Hepatocyte (in vitro differentiated cells): ENCODE data around the gene SH3BP2. TPM values are rescaled to one million over a fixed set of nuclear protein-coding genes. Genes with fewer than 3 reads are reported as not detected.
"Not testable (repeated sequence)": the region's sequence is repeated elsewhere in the genome, so short reads cannot be mapped to it uniquely, and the experiment has no call there.

Experiments used
- DNase-seq: peaks from one replicate; pipeline ENCODE4 v3.0.0-alpha.2; 2016; ENCODE audit warnings: low spot score
- H2AFZ ChIP-seq: fragments of 200-600 bp; sonication (generic); 2 replicates; pipeline ENCODE4 v1.6.0; 2016; ENCODE audit warnings: antibody characterized with exemption, mild to moderate bottlenecking
- H3K27ac ChIP-seq: fragments of 200-600 bp; sonication (generic); 2 replicates; pipeline ENCODE4 v1.5.1; 2016; ENCODE audit warnings: mild to moderate bottlenecking
- H3K27me3 ChIP-seq: fragments of 200-600 bp; sonication (generic); 2 replicates; pipeline ENCODE4 v1.6.1; 2016
- H3K36me3 ChIP-seq: fragments of 200-600 bp; sonication (generic); replicated peaks from 2 replicates; pipeline ENCODE4 v1.5.1; 2016; ENCODE audit warnings: low read depth; ENCODE audit not compliant: insufficient read depth
- H3K4me1 ChIP-seq: fragments of 200-600 bp; sonication (generic); 2 replicates; pipeline ENCODE4 v1.5.1; 2016; ENCODE audit warnings: mild to moderate bottlenecking, moderate library complexity; ENCODE audit not compliant: insufficient read depth
- H3K4me2 ChIP-seq: fragments of 200-600 bp; sonication (generic); 2 replicates; pipeline ENCODE4 v1.6.0; 2016
- H3K4me3 ChIP-seq: fragments of 200-600 bp; sonication (generic); 2 replicates; pipeline ENCODE4 v1.5.1; 2016; ENCODE audit warnings: mild to moderate bottlenecking
- H3K79me2 ChIP-seq: fragments of 200-600 bp; sonication (generic); 2 replicates; pipeline ENCODE4 v1.6.0; 2017; ENCODE audit warnings: mild to moderate bottlenecking
- H3K9me2 ChIP-seq: fragments of 200-600 bp; sonication (generic); replicated peaks from 2 replicates; pipeline ENCODE4 v1.6.0; 2017; ENCODE audit warnings: mild to moderate bottlenecking; ENCODE audit not compliant: insufficient read depth
- H3K9me3 ChIP-seq: fragments of 200-600 bp; sonication (generic); 2 replicates; pipeline ENCODE4 v1.5.1; 2016; ENCODE audit warnings: low read depth, mild to moderate bottlenecking
- H4K20me1 ChIP-seq: fragments of 200-600 bp; sonication (generic); 2 replicates; pipeline ENCODE4 v1.6.0; 2016; ENCODE audit warnings: mild to moderate bottlenecking; ENCODE audit not compliant: insufficient read depth, poor library complexity, severe bottlenecking
- EZH2 ChIP-seq: fragments of 200-600 bp; sonication (generic); IDR thresholded peaks from 2 replicates; pipeline ENCODE4 v1.6.1; 2016; ENCODE audit warnings: antibody characterized with exemption, mild to moderate bottlenecking, borderline replicate concordance
- EZH2phosphoT487 ChIP-seq: fragments of 200-600 bp; sonication (generic); IDR thresholded peaks from one replicate; pipeline ENCODE4 v1.6.1; 2018; ENCODE audit warnings: antibody characterized with exemption, mild to moderate bottlenecking, low read depth, moderate library complexity; ENCODE audit not compliant: unreplicated experiment, severe bottlenecking
- WGBS: methylation state at CpG from one replicate; pipeline ENCODE4 v1.1.6; 2016; ENCODE audit warnings: low lambda C conversion rate; ENCODE audit errors: missing lambda C conversion rate; 5-methylcytosine and 5-hydroxymethylcytosine counted together
- polyA plus RNA-seq: library from polyadenylated mRNA; unstranded; fragments of >200 nt; fragmentation: Nextera tagmentation; extraction: Ambion mirVana; gene quantifications from 2 replicates; pipeline ENCODE4 v1.2.1, GENCODE V29; 2016
- total RNA-seq: library from RNA; depleted of rRNA; stranded (reverse); fragments of >200 nt; gene quantifications from 2 replicates; pipeline ENCODE4 v1.2.3, GENCODE V29; 2014
- TF ChIP-seq, protein P1 (sequence below): fragments of 200-600 bp; sonication (generic); IDR thresholded peaks from 2 replicates; pipeline ENCODE4 v1.5.1; 2016; ENCODE audit warnings: antibody characterized with exemption, mild to moderate bottlenecking; ENCODE audit not compliant: poor library complexity

SH3BP2 gene
- total and polyA plus RNA-seq, 2 experiments from 2014 or later = 24.3 to 25.7 TPM

DNA sequence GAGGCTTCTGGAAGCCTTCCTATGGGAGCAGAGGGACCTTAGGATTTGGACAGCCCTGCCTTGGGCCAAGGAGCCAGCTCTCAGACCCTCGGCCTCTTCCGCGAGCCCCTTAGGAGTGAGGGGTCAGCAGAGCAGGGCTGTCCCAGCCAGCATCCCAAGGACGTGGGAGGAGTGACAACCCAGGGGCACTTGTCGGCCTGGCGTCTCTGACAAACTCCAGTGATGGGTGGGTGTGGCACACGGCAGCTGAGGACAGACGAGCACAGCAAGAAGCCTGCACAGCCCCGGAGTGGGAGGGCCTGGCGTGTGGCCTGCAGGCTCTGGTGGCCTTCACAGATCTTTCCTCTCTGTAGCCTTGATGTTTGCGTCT is 25.2 kb upstream of the SH3BP2 start:
- 62% methylated on average over 11 of the region's 11 CpGs for WGBS
- no peak overlapping the region for H3K4me2 ChIP-seq

DNA sequence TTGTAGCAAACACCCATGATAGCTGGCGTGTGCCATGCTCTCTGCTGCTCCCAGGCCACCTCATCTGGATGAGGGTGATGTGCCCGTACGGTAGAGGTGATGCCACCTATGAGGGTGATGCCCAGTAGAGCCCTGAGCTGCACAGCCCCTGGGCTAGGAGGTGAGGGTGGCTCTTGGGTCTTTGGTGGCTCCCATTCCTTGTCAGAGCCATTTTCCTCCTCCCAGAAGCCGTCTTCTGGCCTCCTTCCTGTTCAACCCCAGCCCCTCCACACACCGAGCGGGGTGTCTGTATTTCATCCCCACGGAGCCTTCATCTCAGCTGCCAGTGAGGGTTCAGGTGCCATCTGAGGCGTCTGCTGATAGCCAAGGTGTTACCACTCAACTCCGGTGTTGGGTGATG is 24.8 kb upstream of the SH3BP2 start:
- TF ChIP-seq, protein P1, sequence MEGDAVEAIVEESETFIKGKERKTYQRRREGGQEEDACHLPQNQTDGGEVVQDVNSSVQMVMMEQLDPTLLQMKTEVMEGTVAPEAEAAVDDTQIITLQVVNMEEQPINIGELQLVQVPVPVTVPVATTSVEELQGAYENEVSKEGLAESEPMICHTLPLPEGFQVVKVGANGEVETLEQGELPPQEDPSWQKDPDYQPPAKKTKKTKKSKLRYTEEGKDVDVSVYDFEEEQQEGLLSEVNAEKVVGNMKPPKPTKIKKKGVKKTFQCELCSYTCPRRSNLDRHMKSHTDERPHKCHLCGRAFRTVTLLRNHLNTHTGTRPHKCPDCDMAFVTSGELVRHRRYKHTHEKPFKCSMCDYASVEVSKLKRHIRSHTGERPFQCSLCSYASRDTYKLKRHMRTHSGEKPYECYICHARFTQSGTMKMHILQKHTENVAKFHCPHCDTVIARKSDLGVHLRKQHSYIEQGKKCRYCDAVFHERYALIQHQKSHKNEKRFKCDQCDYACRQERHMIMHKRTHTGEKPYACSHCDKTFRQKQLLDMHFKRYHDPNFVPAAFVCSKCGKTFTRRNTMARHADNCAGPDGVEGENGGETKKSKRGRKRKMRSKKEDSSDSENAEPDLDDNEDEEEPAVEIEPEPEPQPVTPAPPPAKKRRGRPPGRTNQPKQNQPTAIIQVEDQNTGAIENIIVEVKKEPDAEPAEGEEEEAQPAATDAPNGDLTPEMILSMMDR = no peak
- TF ChIP-seq EZH2phosphoT487 = no peak
- no peak for TF ChIP-seq EZH2
- H3K4me3 ChIP-seq = no peak overlapping the region
- no peak for DNase-seq
- 84% methylated on average over 9 of the region's 9 CpGs for WGBS
- no peaks in the 10 kb centered on the region for H3K9me2 ChIP-seq
- no peak overlapping the region for H2AFZ ChIP-seq
- H3K79me2 ChIP-seq = no peaks in the 10 kb centered on the region
- no peaks in the 10 kb centered on the region for H3K4me1 ChIP-seq
- no peaks in the 10 kb centered on the region for H3K9me3 ChIP-seq
- H3K36me3 ChIP-seq = no peaks in the 10 kb centered on the region
- H4K20me1 ChIP-seq = no peaks in the 10 kb centered on the region
- no peaks in the 10 kb centered on the region for H3K27me3 ChIP-seq
- H3K27ac ChIP-seq = no peak overlapping the region
- no peak overlapping the region for H3K4me2 ChIP-seq

More for the DNA sequence above, 25.2 kb upstream of the SH3BP2 start:
- Histone ChIP-seq H3K79me2 (no peaks in the 10 kb centered on the region), H3K4me3 (no peak overlapping the region), H3K9me3 (no peaks in the 10 kb centered on the region), H3K4me1 (no peaks in the 10 kb centered on the region), H3K36me3 (no peaks in the 10 kb centered on the region), H3K27me3 (no peaks in the 10 kb centered on the region), H2AFZ (no peak overlapping the region), H4K20me1 (no peaks in the 10 kb centered on the region), H3K9me2 (no peaks in the 10 kb centered on the region), H3K27ac (no peak overlapping the region)
- no peak for DNase-seq
- TF ChIP-seq, protein P1 = no peak
- TF ChIP-seq EZH2phosphoT487 = no peak
- TF ChIP-seq EZH2 = no peak

DNA sequence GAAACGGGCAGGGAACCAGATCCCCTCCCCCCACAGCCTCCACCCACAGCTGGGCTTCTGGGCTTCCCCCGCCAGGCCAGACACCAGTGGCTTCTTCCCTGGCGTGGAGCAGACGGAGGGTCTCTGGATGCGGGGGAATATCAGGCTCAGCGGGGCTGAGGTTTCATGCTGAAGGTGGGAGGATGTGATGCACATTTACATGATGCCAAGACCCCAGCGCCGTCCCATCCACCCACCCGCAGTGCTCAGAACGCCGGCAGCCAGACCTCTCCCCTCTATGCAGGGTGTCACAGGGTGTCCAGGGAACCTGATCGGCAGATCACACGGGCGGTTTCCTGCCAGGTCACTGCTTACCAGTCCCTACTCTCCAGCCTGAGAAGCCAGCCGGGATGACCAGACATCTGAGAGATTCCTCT is 24.0 kb upstream of the SH3BP2 start:
- H3K4me1 ChIP-seq = no peaks in the 10 kb centered on the region
- DNase-seq = no peak
- H3K4me2 ChIP-seq = no peak overlapping the region
- no peaks in the 10 kb centered on the region for H3K9me2 ChIP-seq
- H3K36me3 ChIP-seq = no peaks in the 10 kb centered on the region
- H3K4me3 ChIP-seq = no peak overlapping the region
- H2AFZ ChIP-seq = no peak overlapping the region
- H3K27ac ChIP-seq = no peak overlapping the region
- 58% methylated on average over 15 of the region's 15 CpGs for WGBS
- no peaks in the 10 kb centered on the region for H3K9me3 ChIP-seq
- TF ChIP-seq EZH2phosphoT487 (no peak), EZH2 (no peak)
- TF ChIP-seq, protein P1 = no peak
- no peaks in the 10 kb centered on the region for H4K20me1 ChIP-seq
- H3K79me2 ChIP-seq = no peaks in the 10 kb centered on the region
- H3K27me3 ChIP-seq = no peaks in the 10 kb centered on the region

DNA sequence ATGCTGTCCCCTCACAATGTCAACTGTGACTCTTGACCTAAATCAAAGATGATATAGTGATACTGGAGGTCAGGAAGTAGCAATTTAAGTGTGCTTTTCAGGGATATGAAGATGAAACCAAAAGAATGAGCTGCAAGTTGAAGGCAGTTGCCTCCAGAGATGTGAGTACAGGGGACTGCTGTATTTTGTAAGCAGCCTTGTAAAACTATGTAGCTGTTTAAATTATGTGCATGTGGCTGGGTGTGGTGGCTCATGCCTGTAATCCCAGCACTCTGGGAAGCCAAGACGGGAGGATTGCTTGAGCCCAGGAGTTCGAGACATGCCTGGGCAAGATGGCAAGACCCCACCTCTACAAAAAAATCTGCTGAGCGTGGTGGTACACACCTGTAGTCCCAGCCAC is 21.6 kb upstream of the SH3BP2 start:
- H3K9me2 ChIP-seq = no peaks in the 10 kb centered on the region
- no peaks in the 10 kb centered on the region for H4K20me1 ChIP-seq
- no peaks in the 10 kb centered on the region for H3K27me3 ChIP-seq
- H3K36me3 ChIP-seq = no peaks in the 10 kb centered on the region
- WGBS = 75% methylated on average over 3 of the region's 3 CpGs
- DNase-seq = no peak
- H3K9me3 ChIP-seq = no peaks in the 10 kb centered on the region
- H3K4me1 ChIP-seq = no peaks in the 10 kb centered on the region
- H3K4me2 ChIP-seq = no peak overlapping the region
- no peaks in the 10 kb centered on the region for H3K79me2 ChIP-seq
- H3K27ac ChIP-seq = no peak overlapping the region
- H2AFZ ChIP-seq = no peak overlapping the region
- TF ChIP-seq EZH2 (no peak), EZH2phosphoT487 (no peak)
- TF ChIP-seq, protein P1 = no peak
- H3K4me3 ChIP-seq = no peak overlapping the region

DNA sequence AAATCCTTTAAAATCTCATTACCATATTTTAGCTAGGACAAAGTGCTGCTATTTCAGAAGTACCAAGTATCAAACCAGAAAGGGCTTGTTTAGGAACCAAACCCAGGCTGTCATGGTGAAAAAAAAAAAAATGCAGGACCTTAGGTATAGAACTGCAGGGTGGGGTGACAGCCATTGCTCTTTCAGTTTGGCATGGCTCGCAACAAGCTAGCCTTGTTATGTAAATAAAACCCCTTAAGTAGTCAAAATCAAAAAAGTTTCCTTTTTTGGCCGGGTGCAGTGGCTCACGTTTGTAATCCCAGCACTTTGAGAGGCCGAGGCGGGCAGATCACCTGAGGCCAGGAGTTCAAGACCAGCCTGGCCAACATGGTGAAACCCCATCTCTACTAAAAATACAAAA is 12.2 kb upstream of the SH3BP2 start:
- not testable (repeated sequence) for H3K9me3 ChIP-seq, H3K79me2 ChIP-seq, H3K9me2 ChIP-seq, H3K4me2 ChIP-seq, DNase-seq, H3K27me3 ChIP-seq, H3K36me3 ChIP-seq, H3K4me1 ChIP-seq, H2AFZ ChIP-seq, H3K27ac ChIP-seq, H4K20me1 ChIP-seq, H3K4me3 ChIP-seq
- WGBS = 85% methylated on average over 5 of the region's 5 CpGs
